HG03139 (cell line): ENCODE measurements around the gene SUMF2.
"Not testable (repeated sequence)": the region's sequence is repeated elsewhere in the genome, so short reads cannot be mapped to it uniquely, and the experiment has no call there.

Source experiments
- ATAC-seq: cut with Tn5 transposase; IDR thresholded peaks from one replicate; pipeline ENCODE4 v1.9.1; 2021; ENCODE audit not compliant: unreplicated experiment

The SUMF2 gene

DNA sequence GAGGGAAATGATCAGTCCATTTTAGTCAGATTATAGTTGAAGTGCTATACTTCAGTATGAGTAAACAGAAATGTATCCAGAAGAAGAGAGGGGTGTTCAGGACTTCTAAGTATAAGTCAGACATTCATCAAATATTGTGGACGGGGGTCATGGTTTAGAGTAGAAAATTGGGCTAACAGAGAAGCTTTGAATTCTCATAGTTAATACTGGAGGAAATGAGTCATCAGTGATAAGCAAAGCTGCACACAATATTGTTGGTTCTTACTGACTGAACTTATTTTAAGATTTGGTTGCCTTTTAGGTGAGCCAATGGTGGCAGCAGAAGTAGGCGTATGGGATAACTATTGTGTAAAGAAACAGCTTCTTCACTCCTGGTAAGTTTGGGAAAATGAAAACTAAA lies 1.7 kb upstream of the SUMF2 start:
- no peak for ATAC-seq

- ATAC-seq: no peak
Measured at GRCh38 chr7:56063500-56063881, 595 bp upstream of the SUMF2 start.

DNA sequence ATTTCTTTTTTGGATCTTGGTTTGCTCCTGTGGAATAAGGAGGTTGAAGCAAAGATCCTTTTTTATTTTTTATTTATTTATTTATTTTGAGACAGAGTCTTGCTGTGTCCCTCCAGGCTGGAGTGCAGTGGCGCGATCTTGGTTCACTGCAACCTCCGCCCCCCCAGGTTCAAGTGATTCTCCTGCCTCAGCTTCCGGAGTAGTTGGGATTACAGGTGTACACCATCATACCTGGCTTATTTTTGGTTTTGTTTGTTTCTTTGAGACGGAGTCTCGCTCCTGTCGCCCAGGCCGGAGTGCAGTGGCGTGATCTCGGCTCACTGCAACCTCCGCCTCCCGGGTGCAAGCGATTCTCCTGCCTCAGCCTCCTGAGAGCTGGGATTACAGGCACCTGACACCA lies 2.3 kb downstream of the SUMF2 start:
- not testable (repeated sequence) for ATAC-seq

DNA sequence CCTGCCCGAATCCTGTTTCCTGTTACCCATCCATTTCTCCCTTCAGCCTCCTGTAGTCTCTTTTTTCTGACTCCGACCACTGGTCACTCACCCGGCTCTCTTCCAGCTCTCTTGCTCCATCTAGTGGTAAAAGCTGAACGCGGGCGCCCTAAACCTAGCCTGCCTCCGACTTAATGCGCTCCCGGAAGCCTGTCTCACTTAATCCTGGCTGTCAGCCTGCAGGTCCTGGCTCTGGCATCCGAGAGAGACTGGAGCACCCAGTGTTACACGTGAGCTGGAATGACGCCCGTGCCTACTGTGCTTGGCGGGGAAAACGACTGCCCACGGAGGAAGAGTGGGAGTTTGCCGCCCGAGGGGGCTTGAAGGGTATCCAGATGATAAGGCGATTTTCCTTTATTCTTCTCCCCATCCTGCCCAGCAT lies 10.3 kb downstream of the SUMF2 start:
- peak; percentile 88 for ATAC-seq

- no peak for ATAC-seq
Measured at GRCh38 chr7:56077681-56078080, 13.6 kb downstream of the SUMF2 start.

DNA sequence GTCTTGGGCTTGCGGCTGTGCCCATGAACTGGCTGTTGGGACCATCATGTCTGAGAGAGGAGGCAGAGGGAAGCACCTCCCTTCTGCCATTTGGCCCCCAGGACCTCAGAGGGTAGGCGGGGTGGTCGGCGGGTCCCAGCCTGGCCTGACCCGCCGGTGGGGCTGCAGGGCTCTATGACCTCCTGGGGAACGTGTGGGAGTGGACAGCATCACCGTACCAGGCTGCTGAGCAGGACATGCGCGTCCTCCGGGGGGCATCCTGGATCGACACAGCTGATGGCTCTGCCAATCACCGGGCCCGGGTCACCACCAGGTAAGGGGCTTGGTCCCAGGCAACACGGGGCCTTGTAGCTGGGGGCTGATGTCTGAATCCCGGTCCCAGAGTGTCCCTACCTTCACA lies 14.1 kb downstream of the SUMF2 start:
- no peak for ATAC-seq

DNA sequence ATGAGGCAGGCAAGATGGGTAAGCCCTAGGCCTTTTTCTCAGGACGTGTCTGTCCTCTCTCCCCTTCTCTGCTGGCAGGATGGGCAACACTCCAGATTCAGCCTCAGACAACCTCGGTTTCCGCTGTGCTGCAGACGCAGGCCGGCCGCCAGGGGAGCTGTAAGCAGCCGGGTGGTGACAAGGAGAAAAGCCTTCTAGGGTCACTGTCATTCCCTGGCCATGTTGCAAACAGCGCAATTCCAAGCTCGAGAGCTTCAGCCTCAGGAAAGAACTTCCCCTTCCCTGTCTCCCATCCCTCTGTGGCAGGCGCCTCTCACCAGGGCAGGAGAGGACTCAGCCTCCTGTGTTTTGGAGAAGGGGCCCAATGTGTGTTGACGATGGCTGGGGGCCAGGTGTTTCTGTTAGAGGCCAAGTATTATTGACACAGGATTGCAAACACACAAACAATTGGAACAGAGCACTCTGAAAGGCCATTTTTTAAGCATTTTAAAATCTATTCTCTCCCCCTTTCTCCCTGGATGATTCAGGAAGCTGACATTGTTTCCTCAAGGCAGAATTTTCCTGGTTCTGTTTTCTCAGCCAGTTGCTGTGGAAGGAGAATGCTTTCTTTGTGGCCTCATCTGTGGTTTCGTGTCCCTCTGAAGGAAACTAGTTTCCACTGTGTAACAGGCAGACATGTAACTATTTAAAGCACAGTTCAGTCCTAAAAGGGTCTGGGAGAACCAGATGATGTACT lies 15.5 kb downstream of the SUMF2 start:
- ATAC-seq: no peak

DNA sequence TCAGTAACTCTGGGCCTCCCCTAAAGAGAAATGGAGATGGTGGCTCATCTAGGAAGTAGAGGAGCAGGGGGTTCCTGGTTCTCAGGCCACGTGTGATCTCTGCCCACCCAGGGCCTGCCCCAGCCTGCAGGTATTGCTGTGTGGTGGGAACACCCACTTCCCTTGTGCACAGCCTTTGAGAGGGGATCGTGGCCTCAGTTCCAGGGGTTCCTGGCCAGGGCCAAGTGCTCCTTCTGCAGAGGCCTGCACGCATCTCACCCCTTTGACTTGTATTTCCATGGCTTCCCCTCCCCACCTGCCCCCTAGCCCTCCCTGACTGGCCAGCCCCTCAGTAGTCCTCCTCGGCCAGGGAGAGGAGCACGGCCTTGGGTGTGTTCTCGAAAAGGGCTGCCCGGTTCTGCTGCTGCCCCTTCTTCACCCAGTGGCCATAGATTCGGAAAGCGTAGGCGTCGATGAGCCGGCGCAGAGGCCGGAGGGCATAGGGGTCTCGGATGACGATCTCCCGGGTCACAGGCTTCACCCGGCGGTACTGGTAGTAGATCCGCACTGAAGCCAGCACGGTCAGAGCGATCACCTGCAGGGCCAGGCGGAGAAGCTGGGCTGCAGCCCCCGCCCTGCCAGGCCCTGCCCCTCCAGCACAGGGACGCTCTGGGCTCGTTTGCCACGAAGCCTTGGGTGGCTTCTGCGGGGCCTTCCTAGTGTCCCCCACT lies 16.8 kb downstream of the SUMF2 start:
- not testable (repeated sequence) for ATAC-seq

GRCh38 chr7:56081626-56082340 lies 17.7 kb downstream of the SUMF2 start:
- ATAC-seq: no peak

GRCh38 chr7:56083150-56083785 lies 19.2 kb downstream of the SUMF2 start:
- ATAC-seq: no peak

DNA sequence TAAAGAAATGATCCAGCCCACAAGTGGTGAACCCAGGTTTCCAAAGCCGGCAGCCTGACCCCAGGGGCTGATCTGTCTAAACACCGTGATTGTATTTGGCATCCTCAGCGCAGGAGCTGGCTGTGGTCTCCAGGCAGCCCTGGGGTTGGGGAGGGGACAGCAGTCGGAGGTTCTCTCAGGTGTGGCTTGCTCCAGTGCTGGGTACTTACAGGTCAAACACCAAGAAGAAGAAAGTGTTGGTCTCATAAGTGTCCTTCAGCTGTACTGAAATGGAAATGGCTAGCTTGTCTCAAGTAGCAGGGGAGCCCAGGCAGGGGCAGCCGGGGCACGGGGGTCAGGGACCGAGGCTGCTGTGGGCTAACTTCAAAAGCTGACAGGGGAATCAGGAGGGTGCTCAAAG lies 22.7 kb downstream of the SUMF2 start:
- ATAC-seq: no peak

DNA sequence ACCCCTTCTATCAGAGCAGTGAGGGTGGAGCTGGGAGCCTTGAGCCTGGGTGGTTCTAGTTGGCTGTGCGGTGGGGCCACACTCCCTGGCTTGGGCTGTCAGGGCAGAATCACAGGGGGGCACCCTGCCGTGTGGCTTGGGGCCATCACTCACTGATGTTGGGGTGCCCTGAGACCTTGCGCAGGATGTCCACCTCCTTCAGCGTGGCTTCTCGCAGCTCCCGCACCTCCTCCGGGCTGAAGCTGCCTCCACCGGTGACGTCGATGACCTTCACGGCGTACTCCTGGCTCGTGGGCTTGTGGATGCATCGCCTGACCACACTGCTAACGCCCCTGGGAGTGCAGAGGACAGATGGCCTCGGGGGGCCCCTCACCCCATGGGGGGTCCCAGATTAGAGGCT lies 23.4 kb downstream of the SUMF2 start:
- no peak for ATAC-seq

- ATAC-seq: no peak
Measured at GRCh38 chr7:56091591-56091990, 27.5 kb downstream of the SUMF2 start.

DNA sequence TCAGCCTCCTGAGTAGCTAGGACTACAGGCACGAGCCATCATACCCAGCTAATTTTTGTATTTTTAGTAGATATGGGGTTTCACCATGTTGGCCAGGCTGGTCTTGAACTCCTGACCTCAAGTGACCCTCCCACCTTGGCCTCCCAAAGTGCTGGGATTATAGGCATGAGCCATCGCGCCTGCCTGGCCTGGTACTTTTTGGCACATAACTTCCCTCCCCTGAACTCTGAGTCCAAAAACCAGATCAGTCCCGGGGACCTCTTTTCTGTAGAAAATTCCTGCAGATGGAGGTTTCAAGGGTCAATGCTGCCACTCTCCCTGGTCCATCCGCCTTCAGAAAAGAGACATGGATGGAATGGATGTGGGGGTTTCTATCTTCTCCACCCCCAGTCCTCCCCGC lies 28.3 kb downstream of the SUMF2 start:
- ATAC-seq: not testable (repeated sequence)

- ATAC-seq: no peak
Measured at GRCh38 chr7:56092789-56093531, 28.9 kb downstream of the SUMF2 start, which contains the start of gene PHKG1. Gene PHKG1 (minus strand): TSS chr7:56092952. CDS start chr7:56088941, 4,011 bp downstream.

DNA sequence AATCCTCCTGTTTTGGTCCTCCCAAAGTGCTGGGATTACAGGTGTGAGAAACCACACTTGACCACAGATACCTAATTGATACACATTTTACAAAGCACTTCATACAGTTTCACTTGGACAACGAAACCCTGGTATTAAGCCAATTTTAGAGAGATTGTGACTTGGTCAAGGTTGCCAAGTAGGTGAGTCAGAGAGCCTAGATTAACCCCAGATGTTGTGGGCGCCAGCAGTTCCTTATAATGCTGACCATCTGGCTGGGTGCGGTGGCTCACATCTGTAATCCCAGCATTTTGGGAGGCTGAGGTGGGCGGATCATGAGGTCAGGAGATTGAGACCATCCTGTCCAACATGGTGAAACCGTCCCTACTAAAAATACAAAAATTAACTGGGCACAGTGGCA lies 33.6 kb downstream of the SUMF2 start:
- no peak for ATAC-seq

DNA sequence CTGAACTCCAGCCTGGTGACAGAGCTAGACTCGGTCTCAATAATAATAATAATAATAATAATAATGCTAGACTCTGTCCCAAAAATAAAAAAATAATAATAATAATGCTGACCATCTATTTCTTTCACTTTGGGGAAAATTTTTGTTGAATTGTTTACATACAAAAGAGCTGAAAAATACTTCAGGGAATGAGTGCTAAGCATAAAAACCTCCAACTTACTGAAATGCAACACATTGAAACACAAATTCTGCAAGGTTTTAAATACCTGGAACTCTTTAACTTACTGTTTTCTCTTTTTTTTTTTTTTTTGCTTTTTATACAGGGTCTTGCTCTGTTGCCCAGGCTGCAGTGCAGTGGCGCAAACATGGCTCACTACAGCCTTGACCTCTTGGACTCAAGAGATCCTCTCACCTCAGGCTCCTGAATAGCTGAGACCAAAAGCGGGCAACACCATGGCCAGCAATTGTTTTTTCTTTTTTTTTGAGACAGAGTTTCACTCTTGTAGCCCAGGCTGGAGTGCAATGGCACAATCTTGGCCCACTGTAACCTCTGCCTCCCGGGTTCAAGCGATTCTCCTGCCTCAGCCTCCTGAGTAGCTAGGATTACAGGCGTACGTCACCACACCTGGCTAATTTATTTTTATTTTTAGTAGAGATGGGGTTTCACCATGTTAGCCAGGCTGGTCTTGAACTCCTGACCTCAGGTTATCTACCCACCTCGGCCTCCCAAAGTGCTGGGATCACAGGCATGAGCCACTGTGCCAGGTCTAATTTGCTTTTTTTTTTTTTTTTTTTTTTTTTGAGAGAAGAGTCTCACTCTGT lies 34.3 kb downstream of the SUMF2 start:
- ATAC-seq: not testable (repeated sequence)

DNA sequence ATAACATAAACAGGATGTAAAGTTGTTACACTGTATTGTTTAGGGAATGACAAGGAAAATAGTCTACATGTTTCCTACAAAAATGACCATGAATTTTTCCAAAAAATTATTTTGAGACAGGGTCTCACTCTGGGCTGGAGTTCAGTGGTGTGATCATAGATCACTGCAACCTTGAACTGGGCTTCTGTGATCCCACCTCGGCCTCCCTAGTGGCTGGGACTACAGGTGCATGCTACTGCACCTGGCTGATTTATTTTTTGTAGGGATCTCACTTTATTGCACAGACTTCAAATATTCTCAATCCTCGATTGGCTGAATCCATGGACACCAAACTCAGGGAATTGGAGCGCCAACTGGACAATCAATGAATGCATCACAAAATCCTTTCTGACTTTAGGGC lies 35.6 kb downstream of the SUMF2 start:
- ATAC-seq: no peak

- not testable (repeated sequence) for ATAC-seq
Measured at GRCh38 chr7:56104138-56104537, 40.1 kb downstream of the SUMF2 start.

- ATAC-seq: no peak
Measured at GRCh38 chr7:56105508-56105907, 41.4 kb downstream of the SUMF2 start.
